GM23338 (cell line): Measurements from ENCODE around the gene GPR39. TPM values are rescaled to one million over a fixed set of nuclear protein-coding genes. Genes with fewer than 3 reads are reported as not detected.

Source experiments
- CREB1 ChIP-seq: fragments of 250-450 bp; sonication (Bioruptor Pico); IDR thresholded peaks from 2 replicates; pipeline ENCODE4 v1.5.0; 2020; ENCODE audit warnings: low read depth, mild to moderate bottlenecking, moderate library complexity
- EZH2 ChIP-seq: fragments of 200-600 bp; sonication (generic); IDR thresholded peaks from one replicate; pipeline ENCODE4 v1.8.0; 2017; ENCODE audit warnings: antibody characterized with exemption, mild to moderate bottlenecking, low read depth; ENCODE audit not compliant: unreplicated experiment
- NANOG ChIP-seq: IDR thresholded peaks from 2 replicates; pipeline ENCODE4 v1.6.1; 2016; ENCODE audit warnings: antibody characterized with exemption, borderline replicate concordance
- POLR2AphosphoS5 ChIP-seq: IDR thresholded peaks from 2 replicates; pipeline ENCODE4 v1.6.1; 2016; ENCODE audit warnings: antibody characterized with exemption, low read depth
- ZNF114 ChIP-seq: fragments of 250-450 bp; sonication (Bioruptor Pico); IDR thresholded peaks from 2 replicates; pipeline ENCODE4 v1.5.0; 2020; ENCODE audit warnings: mild to moderate bottlenecking, moderate library complexity
- polyA plus RNA-seq: library from polyadenylated mRNA; unstranded; fragments of >200 nt; fragmentation: Nextera tagmentation; extraction: Ambion mirVana; gene quantifications from 2 replicates; pipeline ENCODE4 v1.2.1, GENCODE V29; 2016
- total RNA-seq: library from RNA; depleted of rRNA; stranded (reverse); fragments of >200 nt; shearing (Covaris generic); gene quantifications from 2 replicates; pipeline ENCODE4 v1.2.3, GENCODE V29; 2014
- TF ChIP-seq, protein P1 (sequence below): fragments of 250-450 bp; sonication (Bioruptor Pico); IDR thresholded peaks from 2 replicates; pipeline ENCODE4 v1.5.0; 2020; ENCODE audit warnings: mild to moderate bottlenecking, moderate library complexity
- TF ChIP-seq, protein P2 (sequence below): IDR thresholded peaks from one replicate; pipeline ENCODE4 v1.6.1; 2018; ENCODE audit warnings: antibody characterized with exemption; ENCODE audit not compliant: unreplicated experiment

GPR39 gene
- total and polyA plus RNA-seq, 2 experiments from 2014 or later: 0.55 to 1.9 TPM

DNA sequence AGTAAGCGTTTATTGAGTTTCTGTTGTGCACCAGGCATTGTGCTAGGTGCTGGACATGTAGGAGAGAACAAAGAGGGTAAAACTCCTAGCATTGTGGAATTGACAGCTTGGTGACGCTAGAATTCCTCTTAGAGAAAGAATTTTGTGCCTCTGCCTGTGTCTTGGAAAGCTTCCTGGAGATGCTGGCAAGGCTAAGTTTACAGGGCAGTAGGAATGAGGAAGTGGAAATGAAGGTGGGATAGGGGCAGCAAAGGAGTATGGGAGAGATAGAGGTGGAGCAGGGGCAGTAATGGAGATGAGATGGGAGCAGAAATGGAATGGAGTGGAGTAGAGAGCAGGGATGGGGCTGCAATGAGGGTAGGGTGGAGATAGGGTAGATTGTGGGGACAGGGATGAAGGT, 29.8 kb downstream of the GPR39 start (continued):
- TF ChIP-seq, protein P1, sequence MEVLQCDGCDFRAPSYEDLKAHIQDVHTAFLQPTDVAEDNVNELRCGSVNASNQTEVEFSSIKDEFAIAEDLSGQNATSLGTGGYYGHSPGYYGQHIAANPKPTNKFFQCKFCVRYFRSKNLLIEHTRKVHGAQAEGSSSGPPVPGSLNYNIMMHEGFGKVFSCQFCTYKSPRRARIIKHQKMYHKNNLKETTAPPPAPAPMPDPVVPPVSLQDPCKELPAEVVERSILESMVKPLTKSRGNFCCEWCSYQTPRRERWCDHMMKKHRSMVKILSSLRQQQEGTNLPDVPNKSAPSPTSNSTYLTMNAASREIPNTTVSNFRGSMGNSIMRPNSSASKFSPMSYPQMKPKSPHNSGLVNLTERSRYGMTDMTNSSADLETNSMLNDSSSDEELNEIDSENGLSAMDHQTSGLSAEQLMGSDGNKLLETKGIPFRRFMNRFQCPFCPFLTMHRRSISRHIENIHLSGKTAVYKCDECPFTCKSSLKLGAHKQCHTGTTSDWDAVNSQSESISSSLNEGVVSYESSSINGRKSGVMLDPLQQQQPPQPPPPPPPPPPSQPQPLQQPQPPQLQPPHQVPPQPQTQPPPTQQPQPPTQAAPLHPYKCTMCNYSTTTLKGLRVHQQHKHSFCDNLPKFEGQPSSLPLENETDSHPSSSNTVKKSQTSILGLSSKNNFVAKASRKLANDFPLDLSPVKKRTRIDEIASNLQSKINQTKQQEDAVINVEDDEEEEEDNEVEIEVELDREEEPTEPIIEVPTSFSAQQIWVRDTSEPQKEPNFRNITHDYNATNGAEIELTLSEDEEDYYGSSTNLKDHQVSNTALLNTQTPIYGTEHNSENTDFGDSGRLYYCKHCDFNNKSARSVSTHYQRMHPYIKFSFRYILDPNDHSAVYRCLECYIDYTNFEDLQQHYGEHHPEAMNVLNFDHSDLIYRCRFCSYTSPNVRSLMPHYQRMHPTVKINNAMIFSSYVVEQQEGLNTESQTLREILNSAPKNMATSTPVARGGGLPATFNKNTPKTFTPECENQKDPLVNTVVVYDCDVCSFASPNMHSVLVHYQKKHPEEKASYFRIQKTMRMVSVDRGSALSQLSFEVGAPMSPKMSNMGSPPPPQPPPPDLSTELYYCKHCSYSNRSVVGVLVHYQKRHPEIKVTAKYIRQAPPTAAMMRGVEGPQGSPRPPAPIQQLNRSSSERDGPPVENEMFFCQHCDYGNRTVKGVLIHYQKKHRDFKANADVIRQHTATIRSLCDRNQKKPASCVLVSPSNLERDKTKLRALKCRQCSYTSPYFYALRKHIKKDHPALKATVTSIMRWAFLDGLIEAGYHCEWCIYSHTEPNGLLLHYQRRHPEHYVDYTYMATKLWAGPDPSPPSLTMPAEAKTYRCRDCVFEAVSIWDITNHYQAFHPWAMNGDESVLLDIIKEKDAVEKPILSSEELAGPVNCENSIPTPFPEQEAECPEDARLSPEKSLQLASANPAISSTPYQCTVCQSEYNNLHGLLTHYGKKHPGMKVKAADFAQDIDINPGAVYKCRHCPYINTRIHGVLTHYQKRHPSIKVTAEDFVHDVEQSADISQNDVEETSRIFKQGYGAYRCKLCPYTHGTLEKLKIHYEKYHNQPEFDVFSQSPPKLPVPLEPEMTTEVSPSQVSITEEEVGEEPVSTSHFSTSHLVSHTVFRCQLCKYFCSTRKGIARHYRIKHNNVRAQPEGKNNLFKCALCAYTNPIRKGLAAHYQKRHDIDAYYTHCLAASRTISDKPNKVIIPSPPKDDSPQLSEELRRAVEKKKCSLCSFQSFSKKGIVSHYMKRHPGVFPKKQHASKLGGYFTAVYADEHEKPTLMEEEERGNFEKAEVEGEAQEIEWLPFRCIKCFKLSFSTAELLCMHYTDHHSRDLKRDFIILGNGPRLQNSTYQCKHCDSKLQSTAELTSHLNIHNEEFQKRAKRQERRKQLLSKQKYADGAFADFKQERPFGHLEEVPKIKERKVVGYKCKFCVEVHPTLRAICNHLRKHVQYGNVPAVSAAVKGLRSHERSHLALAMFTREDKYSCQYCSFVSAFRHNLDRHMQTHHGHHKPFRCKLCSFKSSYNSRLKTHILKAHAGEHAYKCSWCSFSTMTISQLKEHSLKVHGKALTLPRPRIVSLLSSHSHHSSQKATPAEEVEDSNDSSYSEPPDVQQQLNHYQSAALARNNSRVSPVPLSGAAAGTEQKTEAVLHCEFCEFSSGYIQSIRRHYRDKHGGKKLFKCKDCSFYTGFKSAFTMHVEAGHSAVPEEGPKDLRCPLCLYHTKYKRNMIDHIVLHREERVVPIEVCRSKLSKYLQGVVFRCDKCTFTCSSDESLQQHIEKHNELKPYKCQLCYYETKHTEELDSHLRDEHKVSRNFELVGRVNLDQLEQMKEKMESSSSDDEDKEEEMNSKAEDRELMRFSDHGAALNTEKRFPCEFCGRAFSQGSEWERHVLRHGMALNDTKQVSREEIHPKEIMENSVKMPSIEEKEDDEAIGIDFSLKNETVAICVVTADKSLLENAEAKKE: no peak
- TF ChIP-seq NANOG: no peak
- TF ChIP-seq CREB1: no peak
- no peak for TF ChIP-seq ZNF114
- no peak for TF ChIP-seq EZH2
- TF ChIP-seq POLR2AphosphoS5: no peak
- TF ChIP-seq, protein P2, sequence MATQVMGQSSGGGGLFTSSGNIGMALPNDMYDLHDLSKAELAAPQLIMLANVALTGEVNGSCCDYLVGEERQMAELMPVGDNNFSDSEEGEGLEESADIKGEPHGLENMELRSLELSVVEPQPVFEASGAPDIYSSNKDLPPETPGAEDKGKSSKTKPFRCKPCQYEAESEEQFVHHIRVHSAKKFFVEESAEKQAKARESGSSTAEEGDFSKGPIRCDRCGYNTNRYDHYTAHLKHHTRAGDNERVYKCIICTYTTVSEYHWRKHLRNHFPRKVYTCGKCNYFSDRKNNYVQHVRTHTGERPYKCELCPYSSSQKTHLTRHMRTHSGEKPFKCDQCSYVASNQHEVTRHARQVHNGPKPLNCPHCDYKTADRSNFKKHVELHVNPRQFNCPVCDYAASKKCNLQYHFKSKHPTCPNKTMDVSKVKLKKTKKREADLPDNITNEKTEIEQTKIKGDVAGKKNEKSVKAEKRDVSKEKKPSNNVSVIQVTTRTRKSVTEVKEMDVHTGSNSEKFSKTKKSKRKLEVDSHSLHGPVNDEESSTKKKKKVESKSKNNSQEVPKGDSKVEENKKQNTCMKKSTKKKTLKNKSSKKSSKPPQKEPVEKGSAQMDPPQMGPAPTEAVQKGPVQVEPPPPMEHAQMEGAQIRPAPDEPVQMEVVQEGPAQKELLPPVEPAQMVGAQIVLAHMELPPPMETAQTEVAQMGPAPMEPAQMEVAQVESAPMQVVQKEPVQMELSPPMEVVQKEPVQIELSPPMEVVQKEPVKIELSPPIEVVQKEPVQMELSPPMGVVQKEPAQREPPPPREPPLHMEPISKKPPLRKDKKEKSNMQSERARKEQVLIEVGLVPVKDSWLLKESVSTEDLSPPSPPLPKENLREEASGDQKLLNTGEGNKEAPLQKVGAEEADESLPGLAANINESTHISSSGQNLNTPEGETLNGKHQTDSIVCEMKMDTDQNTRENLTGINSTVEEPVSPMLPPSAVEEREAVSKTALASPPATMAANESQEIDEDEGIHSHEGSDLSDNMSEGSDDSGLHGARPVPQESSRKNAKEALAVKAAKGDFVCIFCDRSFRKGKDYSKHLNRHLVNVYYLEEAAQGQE: no peak
